Suppressor macrophage treated with lipopolysaccharide for 1 hour (primary cell): ENCODE measurements around the gene IFIT1.
"Not testable (repeated sequence)": the region's sequence is repeated elsewhere in the genome, so short reads cannot be mapped to it uniquely, and the experiment has no call there.

Experiments
- DNase-seq, 3 donors: peaks; one replicate each; pipeline ENCODE4 v3.0.0-alpha.2; 2020 to 2022

Gene IFIT1

DNA sequence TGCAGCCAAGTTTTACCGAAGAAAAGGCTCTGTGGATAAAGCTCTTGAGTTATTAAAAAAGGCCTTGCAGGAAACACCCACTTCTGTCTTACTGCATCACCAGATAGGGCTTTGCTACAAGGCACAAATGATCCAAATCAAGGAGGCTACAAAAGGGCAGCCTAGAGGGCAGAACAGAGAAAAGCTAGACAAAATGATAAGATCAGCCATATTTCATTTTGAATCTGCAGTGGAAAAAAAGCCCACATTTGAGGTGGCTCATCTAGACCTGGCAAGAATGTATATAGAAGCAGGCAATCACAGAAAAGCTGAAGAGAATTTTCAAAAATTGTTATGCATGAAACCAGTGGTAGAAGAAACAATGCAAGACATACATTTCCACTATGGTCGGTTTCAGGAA lies 10.6 kb downstream of the IFIT1 start:
- no peak for DNase-seq

DNA sequence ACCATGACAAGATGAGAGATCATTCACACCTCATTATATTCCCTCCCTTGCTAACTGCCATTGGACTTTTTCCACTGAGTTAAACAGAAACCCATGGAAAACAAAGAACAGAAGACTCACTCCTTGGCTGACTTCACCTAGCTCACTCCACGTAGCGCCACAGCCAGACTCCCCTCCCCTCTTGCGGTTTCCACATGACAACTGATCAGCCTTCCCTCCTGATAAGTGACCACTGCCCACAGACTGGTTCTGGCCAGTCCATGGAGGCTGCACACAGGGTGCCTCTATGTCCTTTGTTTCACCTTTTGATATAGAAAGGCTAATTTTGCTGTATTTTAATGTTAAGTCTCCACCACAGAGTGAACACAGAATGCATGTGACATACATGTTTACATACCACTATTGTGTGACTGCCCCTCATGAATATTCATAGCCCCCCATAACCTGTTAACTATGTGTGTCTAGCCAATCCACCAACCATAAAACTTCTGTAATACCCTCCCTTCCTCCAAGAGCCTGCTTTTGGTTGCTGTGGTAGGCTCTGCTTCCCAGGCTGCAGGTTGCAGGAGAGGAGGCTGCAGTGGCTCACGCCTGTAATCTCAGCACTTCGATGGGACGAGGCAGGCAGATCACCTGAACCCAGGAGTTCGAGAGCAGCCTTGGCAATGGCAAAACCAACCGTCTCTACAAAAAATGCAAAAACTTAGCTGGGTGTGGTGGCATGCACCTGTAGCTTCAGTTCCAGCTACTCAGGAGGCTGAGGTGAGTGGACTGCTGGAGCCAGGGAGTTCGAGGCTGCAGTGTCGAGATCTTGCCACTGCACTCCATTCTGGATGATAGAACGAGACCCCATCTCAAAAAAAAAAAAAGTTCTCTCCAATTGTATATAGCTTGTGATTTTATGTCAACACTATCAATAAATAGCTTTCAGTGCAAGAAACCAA lies 12.0 kb downstream of the IFIT1 start:
- no peak for DNase-seq

DNA sequence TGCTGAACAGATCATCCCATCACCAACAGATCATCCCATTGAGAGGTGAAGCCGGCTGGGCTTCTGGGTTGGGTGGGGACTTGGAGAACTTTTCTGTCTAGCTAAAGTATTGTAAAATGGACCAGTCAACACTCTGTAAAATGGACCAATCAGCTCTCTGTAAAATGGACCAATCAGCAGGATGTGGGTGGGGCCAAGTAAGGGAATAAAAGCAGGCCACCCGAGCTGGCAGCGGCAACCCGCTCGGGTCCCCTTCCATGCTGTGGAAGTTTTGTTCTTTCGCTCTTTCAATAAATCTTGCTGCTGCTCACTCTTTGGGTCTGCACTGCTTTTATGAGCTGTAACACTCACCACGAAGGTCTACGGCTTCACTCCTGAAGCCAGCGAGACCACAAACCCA lies 13.8 kb downstream of the IFIT1 start:
- not testable (repeated sequence) for DNase-seq

DNA sequence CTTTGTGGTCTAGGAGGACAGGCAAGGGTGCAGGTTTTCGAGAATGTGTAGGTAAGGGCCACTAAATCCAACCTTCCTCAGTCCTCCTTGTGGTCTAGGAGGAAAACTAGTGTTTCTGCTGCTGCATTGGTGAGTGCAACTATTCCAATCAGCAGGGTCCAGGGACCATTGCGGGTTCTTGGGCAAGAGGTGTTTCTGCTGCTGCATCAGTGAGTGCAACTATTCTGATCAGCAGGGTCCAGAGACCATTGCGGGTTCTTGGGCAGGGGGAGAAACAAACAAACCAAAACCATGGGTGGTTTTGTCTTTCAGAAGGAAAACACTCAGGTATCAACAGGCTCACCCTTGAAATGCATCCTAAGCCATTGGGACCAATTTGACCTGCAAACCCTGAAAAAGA lies 15.4 kb downstream of the IFIT1 start:
- not testable (repeated sequence) for DNase-seq

DNA sequence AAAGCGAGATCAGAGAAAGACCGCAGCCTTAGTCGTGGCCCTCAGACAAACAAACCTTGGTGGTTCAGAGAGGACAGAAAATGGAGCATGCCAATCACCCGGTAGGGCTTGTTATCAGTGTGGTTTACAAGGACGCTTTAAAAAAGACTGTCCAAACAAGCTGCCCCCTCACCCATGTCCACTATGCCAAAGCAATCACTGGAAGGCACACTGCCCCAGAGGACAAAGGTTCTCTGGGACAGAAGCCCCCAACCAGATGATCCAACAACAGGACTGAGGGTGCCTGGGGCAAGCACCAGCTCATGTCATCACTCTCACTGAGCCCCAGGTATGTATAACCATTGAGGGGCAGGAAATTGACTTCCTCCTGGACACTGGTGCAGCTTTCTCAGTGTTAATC lies 16.9 kb downstream of the IFIT1 start:
- not testable (repeated sequence) for DNase-seq

DNA sequence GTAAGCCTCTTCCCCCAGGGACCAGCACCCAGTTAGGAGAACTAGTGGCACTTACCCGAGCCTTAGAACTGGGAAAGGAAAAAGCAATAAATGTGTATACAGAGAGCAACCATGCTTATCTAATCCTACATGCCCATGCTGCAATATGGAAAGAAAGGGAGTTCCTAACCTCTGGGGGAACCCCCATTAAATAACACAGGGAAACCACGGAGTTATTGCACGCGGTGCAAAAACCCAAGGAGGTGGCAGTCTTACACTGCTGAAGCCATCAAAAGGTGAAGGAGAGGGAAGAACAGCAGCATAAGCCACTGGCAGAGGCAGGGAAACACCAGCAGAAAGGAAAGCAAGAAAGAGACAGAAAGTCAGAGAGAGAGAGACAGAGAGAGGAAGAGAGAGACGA lies 18.1 kb downstream of the IFIT1 start:
- DNase-seq, result peak; percentile 76 to 88 (median 80)

DNA sequence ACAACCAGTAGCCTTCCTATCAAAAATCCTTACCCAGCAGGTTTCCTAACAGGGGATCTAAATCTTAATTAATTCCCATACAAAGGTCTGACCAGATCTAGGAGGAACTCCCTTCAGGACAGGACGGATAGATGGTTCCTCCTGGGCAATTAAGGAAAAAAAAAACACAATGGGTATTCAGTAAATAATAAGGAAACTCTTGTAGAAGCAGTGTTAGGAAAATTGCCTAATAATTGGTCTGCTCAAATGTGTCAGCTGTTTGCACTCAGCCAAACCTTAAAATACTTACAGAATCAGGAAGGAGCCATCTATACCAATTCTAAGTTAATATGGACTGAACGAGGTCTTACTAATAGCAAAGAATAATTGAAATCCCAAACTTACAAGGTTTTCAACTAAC lies 18.7 kb downstream of the IFIT1 start:
- peak in 2 of 3 donors; percentile 51 to 66 for DNase-seq

DNA sequence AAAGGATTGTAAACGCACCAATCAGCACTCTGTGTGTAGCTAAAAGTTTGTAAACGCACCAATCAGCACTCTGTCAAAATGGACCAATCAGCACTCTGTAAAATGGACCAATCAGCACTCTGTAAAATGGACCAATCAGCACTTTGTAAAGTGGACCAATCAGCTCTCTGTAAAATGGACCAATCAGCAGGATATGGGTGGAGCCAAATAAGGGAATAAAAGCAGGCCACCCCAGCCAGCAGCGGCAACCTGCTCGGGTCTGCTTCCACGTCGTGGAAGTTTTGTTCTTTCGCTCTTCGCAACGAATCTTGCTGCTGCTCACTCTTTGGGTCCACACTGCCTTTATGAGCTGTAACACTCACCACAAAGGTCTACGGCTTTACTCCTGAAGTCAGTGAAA lies 19.9 kb downstream of the IFIT1 start:
- peak in 2 of 3 donors; percentile 46 to 61 for DNase-seq

DNA sequence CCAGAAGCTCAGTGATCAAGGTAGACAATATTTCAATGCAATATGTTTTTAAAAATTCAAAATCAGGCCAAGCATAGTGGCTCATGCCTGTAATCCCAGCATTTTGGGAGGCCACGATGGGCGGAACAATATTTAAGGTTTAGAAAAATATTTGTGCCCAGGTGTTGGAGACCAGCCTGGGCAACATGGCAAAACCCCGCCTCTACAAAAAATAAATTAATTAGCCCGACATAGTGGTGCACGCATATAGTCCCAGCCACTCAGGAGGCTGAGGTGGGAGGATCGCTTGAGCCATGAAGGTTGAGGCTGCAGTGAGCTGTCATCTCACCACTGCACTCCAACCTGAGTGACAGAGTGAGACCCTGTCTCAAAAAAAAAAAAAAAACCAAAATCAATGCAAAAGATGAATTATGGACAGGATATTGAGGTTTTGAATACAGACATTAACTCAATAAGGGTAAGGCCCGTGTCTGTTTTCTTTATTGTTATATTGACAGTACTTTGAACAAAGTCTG lies 21.0 kb downstream of the IFIT1 start:
- DNase-seq, result no peak

DNA sequence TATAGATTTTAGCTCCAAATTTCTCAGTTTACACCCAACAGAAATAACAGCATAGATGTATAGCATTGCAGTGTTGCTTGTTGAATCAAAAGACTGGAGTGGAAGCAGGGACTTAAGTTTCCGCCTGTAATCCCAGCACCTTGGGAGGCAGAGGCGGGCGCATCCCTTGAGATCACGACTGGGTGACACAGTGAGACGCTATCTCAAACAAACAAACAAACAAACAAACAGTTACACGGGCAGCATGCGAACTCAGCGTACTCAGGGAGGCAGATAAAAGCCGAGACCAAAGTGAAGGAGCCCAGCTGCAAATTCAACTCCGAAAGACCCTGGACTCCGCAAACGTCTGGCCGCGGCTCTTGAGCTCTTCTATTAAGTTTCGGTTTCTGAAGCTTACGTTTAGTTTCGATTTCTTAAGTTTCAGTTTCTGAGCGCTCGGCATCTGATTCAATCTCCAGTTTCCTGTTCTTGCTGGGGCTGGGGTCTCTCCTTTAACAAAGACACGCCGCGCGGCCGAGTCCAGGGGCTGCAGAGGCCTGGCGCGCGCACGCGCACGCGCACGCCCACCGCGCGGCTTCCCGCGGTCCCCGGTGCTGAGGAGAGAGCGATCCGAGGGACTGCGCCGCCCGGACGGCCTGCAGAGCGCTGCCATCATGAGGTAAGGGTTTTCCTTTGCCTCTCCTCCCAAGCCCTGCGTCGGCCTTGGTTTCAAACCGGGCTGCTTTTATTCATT lies 21.9 kb downstream of the IFIT1 start, which contains the start of gene IFIT5:
Gene IFIT5 (plus strand): TSS at position 423 of the 733 bp plus-strand sequence. CDS start 231 bp downstream, at position 654.
- peak; percentile 91 to 97 (median 92) for DNase-seq

DNA sequence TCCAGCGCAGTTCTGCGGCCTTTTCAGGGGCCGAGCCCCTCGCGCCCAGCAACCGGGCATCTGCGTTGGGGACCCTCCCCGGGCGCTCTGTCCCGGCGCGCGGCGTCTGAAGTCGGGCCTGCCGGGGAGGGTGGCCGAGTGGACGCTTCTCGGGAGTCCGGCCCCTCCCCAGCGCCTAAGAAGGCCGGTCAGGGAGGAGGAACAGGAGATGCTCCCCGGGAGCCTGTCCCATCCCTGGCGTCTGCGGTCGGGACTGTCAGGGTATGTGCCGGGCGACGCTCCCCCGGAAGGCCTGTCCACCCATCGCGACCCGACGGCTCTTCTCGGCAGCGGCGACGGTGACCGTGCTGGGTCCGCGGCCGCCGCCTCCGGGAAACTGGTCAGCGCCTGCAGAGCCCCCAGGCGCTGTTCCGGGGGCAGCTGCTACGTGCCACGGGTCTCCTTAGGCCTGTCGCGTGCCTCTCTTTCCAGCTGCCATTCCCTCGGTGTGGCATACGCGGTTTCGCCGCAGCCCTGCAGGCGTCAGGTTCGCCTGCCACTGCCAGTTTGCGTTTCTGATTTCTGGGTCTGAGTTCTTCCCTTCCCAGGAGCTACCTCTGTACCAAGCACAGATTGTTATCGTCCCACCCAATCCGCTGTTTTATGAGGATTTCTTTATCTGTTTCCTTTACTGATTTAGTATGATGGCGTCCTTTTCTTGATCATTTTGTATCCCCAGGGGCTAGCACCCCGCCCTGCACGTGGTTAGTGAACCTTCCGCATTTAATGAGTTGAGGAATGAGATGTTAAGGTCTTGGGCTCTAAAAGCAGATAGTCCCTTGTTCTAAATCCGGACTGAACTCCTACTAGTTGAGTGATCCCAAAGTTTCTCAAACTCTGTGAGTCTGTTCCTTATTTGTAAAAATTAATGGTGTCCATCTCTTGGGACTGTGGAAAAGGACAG lies 22.7 kb downstream of the IFIT1 start:
- peak; percentile 55 to 75 (median 58) for DNase-seq

DNA sequence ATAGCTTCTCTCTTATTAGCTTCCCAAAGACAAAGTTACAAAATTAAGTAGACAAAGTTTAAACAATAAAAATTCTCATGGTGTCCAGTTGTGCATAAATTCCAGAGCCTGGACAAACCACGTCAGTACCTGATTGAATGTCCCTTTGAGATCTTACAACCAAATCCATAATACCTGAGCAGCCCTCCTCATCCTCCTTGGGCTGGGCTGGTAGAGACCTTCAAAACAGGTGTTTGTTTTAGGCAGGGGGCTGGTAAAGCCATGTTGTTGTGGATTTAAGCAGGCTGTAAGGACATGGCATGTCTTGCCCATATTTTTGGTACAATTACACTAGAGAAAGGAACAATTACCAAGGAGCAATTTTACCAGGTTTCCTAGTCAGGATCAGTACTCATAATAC lies 24.0 kb downstream of the IFIT1 start:
- DNase-seq, result no peak

DNA sequence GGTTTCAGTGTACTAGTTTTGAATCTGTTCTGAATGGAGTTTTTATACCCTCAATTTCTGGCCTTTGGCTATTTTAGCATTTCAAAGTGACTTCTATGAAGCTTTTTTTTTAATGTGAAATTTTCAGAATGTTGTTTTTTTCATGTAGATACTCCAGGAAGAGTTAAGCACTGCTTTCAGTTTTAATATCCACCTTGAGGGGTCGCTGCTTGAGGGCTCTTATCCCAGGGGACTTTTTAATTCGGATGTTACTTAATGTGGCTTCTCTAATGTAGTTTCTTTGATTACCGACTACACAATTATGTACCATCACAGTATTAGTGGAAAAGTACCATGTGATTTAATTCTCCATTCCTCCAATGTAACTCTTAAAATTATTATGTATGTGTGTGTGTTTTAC lies 27.1 kb downstream of the IFIT1 start:
- peak in 1 of 3 donors; percentile 43 for DNase-seq

DNA sequence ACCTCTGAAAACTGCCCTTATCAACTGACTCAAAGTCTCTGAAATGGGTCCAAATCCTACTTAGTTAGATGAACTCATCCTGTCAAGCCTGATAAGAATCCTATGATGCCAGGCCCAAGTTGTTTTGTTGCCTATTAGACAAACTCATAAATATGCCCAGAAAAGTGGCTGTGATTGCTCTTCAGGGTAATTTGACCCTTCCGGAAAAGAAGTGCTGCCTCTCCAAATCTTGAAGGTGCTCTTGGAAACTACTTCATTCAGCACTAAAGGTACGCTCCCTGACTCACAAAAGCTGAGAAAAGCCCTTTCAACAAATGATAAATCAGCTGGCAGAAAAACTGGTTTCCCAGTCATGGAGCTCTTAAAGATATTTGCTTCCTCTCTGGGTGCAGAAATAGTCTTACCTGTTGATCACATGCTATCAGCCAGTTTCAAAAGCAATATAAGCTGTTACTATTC lies 28.6 kb downstream of the IFIT1 start:
- DNase-seq, result no peak

DNA sequence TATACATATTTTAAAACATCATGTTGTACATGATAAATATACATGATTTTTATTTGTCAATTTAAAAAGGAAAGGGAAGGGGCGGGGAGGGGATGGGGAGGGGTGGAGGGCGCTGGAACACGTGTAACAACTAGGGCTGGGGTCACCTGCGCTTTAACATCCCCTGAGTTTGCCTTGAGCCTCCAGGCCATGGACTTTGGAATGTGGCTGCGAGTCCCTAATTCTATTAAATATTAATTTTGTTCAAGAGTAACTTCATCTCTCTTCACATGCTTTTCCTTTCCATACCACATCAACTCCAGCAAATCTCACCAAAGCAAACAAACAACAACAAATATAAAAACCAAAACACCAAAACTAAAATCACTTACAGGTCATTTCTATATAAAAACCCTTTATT lies 32.6 kb downstream of the IFIT1 start:
- DNase-seq, result no peak

DNA sequence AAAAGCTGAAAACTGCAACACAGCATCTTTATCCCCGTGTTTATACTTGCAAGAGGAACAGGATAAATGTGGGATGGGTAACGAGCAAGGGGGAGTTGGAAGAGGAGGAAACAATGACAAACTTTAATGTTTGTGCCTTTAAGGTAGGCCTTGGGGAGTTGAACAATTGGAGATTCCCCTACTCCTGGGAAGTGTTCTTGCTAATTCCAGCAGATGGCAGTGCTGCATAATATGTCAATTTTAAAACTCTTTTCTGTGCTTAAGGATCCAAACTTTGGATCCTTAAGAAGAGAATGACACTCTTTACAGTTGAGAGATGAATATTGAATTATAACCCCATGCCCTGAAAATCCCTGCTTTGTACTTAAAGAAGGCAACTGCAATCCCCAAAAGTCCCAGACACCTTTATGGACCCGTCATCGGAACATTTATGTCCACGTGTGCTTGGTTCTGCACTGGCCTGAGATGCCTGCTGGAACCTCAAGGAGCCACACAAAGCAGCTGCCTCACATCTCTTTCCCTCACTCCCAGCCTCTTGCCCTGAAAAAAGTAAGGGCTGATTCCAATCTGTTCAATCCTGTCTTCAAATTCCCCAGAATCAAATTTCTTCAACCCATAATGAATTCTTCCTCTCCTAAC lies 33.9 kb downstream of the IFIT1 start:
- peak; percentile 60 to 79 (median 73) for DNase-seq

DNA sequence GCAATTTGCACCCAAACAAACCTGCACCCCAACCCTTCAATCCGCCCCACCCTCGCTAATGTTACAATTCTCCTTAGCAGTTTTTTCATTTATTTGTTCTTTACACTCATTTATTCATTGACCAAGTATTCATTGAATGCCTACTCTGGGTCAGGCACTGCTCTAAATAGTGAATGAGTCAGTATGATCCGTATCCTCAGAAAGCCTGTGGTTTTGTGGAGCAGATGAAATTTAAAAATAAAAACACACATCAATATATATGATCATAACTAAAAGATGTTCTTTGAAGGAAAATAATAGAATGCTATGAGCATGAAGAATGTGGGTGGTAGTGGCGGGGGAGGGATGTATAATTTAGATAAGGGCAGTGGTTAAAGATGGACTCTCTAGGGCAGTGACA lies 35.2 kb downstream of the IFIT1 start:
- DNase-seq, result no peak

DNA sequence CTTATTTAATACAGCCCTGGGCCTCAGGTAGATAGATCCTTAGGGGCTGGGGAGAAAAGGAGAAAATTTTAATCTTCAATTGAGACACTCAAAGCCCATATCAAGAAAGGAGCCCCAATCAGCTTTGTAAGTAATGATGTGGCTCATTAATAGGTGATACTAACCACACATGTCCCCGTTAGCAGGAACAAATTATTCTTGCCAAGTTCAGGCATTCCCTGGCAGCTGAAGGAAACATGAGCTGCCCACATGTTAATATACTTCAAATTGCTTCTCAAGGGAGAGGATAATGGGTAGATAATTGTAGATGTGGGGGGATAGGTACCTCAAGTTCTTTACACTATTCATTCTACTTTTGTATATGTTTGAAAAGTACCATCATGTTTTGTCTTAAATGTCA lies 36.5 kb downstream of the IFIT1 start:
- no peak for DNase-seq

DNA sequence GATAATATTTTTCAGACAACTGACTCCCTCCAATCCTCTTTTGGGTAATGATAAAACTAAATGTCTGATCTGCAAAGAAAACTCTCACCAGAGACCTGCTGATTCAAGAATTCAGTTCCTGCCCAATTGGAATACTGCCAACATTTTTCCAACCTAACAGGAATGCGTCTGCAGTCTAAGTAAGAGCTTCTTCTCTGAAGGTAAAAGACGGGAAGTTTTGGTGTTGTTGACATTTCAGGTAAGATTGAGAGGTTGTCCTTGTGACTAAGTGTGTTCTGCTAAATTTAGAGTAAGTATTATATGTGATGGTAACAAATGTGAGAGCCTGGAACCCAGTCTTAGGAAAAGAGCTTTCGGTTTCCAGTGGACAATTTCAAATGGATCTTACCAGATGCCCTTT lies 39.6 kb downstream of the IFIT1 start:
- no peak for DNase-seq

DNA sequence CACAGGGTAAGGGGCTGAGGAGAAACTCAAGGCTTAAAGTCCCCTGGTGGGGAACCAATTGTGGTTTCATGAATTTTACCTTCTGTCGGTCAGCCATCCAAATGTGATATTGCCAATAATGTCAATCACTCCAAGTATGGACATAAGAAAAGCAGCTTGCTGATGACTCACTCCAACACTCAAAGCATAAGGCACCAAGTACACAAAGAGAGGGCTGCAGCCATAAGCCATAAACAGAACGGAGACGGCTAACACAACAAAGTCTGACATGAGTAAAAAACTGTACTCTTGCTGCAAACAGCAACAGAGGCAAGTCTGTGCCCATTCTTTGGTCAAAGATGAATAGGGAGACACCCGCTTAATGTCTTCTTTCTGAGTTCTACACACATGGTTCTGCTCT lies 46.1 kb downstream of the IFIT1 start:
- no peak for DNase-seq

DNA sequence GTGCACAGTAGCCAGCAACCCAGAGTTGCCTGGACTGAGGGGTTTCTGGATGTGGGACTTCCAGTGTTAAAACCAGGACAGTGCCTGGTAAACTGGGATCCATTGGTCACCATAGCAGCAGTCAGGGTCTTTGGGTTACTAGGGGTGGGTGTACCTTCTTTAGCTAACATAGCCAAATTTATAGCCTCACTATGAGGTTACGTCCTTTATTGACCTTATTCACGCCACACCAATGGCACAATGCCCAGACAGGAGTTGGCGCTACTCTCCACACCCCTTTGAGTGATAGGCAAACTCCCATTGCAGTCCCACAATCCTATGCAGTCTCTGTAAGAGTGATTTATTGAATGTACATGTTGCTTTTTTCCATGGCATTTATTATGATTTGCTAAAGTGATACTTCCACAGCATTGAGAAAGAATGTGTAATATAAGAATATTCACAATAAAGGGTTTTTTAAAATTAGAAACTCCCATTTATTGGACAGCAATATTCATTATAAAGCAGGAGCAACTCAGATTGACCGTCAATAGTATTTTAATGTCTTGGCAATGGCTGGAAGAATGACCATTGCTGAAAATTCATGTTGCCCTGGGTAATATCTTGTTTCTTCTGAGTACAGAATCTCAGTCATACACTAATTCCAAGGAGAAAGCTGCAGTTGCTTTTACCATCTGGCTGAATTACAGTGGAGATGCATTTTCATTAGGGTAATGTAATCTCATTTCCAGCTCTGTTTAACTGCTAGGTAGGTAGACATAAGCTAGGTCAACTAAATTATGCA lies 48.0 kb downstream of the IFIT1 start:
- no peak for DNase-seq
